Breast epithelium (tissue), 3 donors: Measurements from ENCODE around the gene LSM14B.

Experiments used
- CTCF ChIP-seq, 3 donors: fragments of 450-650 bp; IDR thresholded peaks; one replicate each; pipeline ENCODE4 v1.5.1; 2016 to 2017; ENCODE audit warnings: antibody characterized with exemption in 3 of 3, mild to moderate bottlenecking in 3 of 3, moderate library complexity in 3 of 3
- POLR2A ChIP-seq: fragments of 450-650 bp; IDR thresholded peaks from one replicate; pipeline ENCODE4 v1.6.1; 2016; ENCODE audit warnings: antibody characterized with exemption, mild to moderate bottlenecking, moderate library complexity
- POLR2AphosphoS5 ChIP-seq, 3 donors: sonication (generic); formaldehyde crosslinking; IDR thresholded peaks; one replicate each; pipeline ENCODE4 v1.6.1; 2017; ENCODE audit warnings: antibody characterized with exemption in 3 of 3

GRCh38 chr20:62117658-62118057, 4.6 kb upstream of the LSM14B start:
- TF ChIP-seq CTCF (IDR thresholded peaks at IDR 0.05) (no peak), POLR2A (no peak), POLR2AphosphoS5 (IDR thresholded peaks at IDR 0.05) (no peak)
